GM23248 (cell line): ENCODE results near the gene RAB11FIP5.

ENCODE experiments used
- EZH2 ChIP-seq: fragments of 200-600 bp; sonication (generic); IDR thresholded peaks from 2 replicates; pipeline ENCODE4 v1.6.1; 2018; ENCODE audit warnings: antibody characterized with exemption, mild to moderate bottlenecking; ENCODE audit not compliant: insufficient read depth, poor library complexity, severe bottlenecking
- EZH2phosphoT487 ChIP-seq: fragments of 200-600 bp; sonication (generic); IDR thresholded peaks from 2 replicates; pipeline ENCODE4 v1.6.1; 2018; ENCODE audit warnings: antibody characterized with exemption, moderate library complexity, mild to moderate bottlenecking, low read depth; ENCODE audit not compliant: insufficient read depth

GRCh38 chr2:73142937-73143336 is 30.2 kb upstream of the RAB11FIP5 start:
- no peak for TF ChIP-seq EZH2
- TF ChIP-seq EZH2phosphoT487, result no peak
